Loucy (cell line): ENCODE data around the gene UNC5B.

Experiments
- H2AFZ ChIP-seq: fragments of 200-600 bp; sonication (generic); 2 replicates; pipeline ENCODE4 v1.6.0; 2016; ENCODE audit warnings: antibody characterized with exemption, mild to moderate bottlenecking, low read length, moderate library complexity
- H3F3A ChIP-seq: fragments of 200-600 bp; 2 replicates; pipeline ENCODE4 v1.6.0; 2016; ENCODE audit warnings: antibody characterized with exemption, low read depth, mild to moderate bottlenecking
- H3K27me3 ChIP-seq: fragments of 200-600 bp; sonication (generic); 2 replicates; pipeline ENCODE4 v1.6.1; 2014; ENCODE audit warnings: low read length, mild to moderate bottlenecking; ENCODE audit not compliant: insufficient read depth, poor library complexity, severe bottlenecking
- H3K36me3 ChIP-seq: fragments of 200-600 bp; sonication (generic); 2 replicates; pipeline ENCODE4 v1.6.1; 2016; ENCODE audit warnings: low read length; ENCODE audit not compliant: insufficient read depth
- H3K4me1 ChIP-seq: fragments of 200-600 bp; sonication (generic); 2 replicates; pipeline ENCODE4 v1.5.1; 2014; ENCODE audit warnings: low read length, mild to moderate bottlenecking; ENCODE audit not compliant: insufficient read depth, poor library complexity, severe bottlenecking
- H3K4me2 ChIP-seq: fragments of 200-600 bp; sonication (generic); 2 replicates; pipeline ENCODE4 v1.6.0; 2014; ENCODE audit warnings: antibody characterized with exemption, low read length, low read depth, mild to moderate bottlenecking; ENCODE audit not compliant: poor library complexity, severe bottlenecking
- H3K4me3 ChIP-seq: fragments of 200-600 bp; sonication (generic); 2 replicates; pipeline ENCODE4 v1.5.1; 2014; ENCODE audit warnings: low read length, mild to moderate bottlenecking, mixed read lengths; ENCODE audit not compliant: poor library complexity, severe bottlenecking
- H3K79me2 ChIP-seq: fragments of 200-600 bp; sonication (generic); 2 replicates; pipeline ENCODE4 v1.6.1; 2014; ENCODE audit warnings: low read length; ENCODE audit not compliant: insufficient read depth
- H3K9ac ChIP-seq: fragments of 200-600 bp; sonication (generic); 2 replicates; pipeline ENCODE4 v1.6.0; 2014; ENCODE audit warnings: mild to moderate bottlenecking, low read depth, low read length, moderate library complexity; ENCODE audit not compliant: poor library complexity, severe bottlenecking
- H3K9me2 ChIP-seq: fragments of 200-600 bp; sonication (generic); replicated peaks from 2 replicates; pipeline ENCODE4 v1.6.1; 2016; ENCODE audit warnings: low read depth, low read length, mixed read lengths
- H3K9me3 ChIP-seq: fragments of 200-600 bp; sonication (generic); 2 replicates; pipeline ENCODE4 v1.6.1; 2014; ENCODE audit warnings: mild to moderate bottlenecking, antibody characterized with exemption, low read length, low read depth; ENCODE audit not compliant: insufficient read depth
- H4K20me1 ChIP-seq: fragments of 200-600 bp; sonication (generic); 2 replicates; pipeline ENCODE4 v1.6.0; 2014; ENCODE audit warnings: antibody characterized with exemption, low read length, mild to moderate bottlenecking; ENCODE audit not compliant: insufficient read depth, poor library complexity, severe bottlenecking
- CTCF ChIP-seq: fragments of 200-600 bp; sonication (generic); conservative IDR thresholded peaks from 2 replicates; pipeline ENCODE4 v1.5.1; 2014; ENCODE audit warnings: mild to moderate bottlenecking, antibody characterized with exemption, low read length
- EZH2phosphoT487 ChIP-seq: fragments of 200-600 bp; IDR thresholded peaks from 2 replicates; pipeline ENCODE4 v1.6.1; 2018; ENCODE audit warnings: antibody characterized with exemption, mild to moderate bottlenecking, moderate library complexity, borderline replicate concordance

The UNC5B gene

GRCh38 chr10:71289421-71290130 is 77.2 kb downstream of the UNC5B start:
- no peak overlapping the region for H3K4me2 ChIP-seq
- H3K27me3 ChIP-seq, result no peaks in the 10 kb centered on the region
- H3K4me3 ChIP-seq, result no peak overlapping the region
- H3K9me3 ChIP-seq, result no peaks in the 10 kb centered on the region
- no peak overlapping the region for H3K9ac ChIP-seq
- TF ChIP-seq CTCF (no peak), EZH2phosphoT487 (no peak)
- no peaks in the 10 kb centered on the region for H4K20me1 ChIP-seq
- H3K79me2 ChIP-seq, result no peaks in the 10 kb centered on the region
- H2AFZ ChIP-seq, result peak overlapping the region; percentile 63; the same call in 1 of the 2 replicates
- H3K36me3 ChIP-seq, result no peaks in the 10 kb centered on the region
- no peaks in the 10 kb centered on the region for H3F3A ChIP-seq
- no peaks in the 10 kb centered on the region for H3K9me2 ChIP-seq
- peaks cover 3% of the 10 kb centered on the region for H3K4me1 ChIP-seq

GRCh38 chr10:71290331-71290730 is 78.0 kb downstream of the UNC5B start:
- no peaks in the 10 kb centered on the region for H4K20me1 ChIP-seq
- peaks cover 3% of the 10 kb centered on the region for H3K4me1 ChIP-seq
- no peak for TF ChIP-seq EZH2phosphoT487
- TF ChIP-seq CTCF, result no peak
- H3K9ac ChIP-seq, result no peak overlapping the region
- no peaks in the 10 kb centered on the region for H3K9me3 ChIP-seq
- H3K27me3 ChIP-seq, result no peaks in the 10 kb centered on the region
- no peaks in the 10 kb centered on the region for H3K9me2 ChIP-seq
- no peaks in the 10 kb centered on the region for H3K79me2 ChIP-seq
- no peak overlapping the region for H3K4me3 ChIP-seq
- H3F3A ChIP-seq, result no peaks in the 10 kb centered on the region
- no peaks in the 10 kb centered on the region for H3K36me3 ChIP-seq
- H2AFZ ChIP-seq, result peak overlapping the region; percentile 63
- H3K4me2 ChIP-seq, result no peak overlapping the region

- no peaks in the 10 kb centered on the region for H3K9me2 ChIP-seq
- no peak overlapping the region for H3K4me3 ChIP-seq
- no peaks in the 10 kb centered on the region for H3K9me3 ChIP-seq
- H3K36me3 ChIP-seq, result no peaks in the 10 kb centered on the region
- H3K4me1 ChIP-seq, result peaks cover 3% of the 10 kb centered on the region
- TF ChIP-seq EZH2phosphoT487 (no peak), CTCF (no peak)
- H4K20me1 ChIP-seq, result no peaks in the 10 kb centered on the region
- H3K4me2 ChIP-seq, result no peak overlapping the region
- no peak overlapping the region for H3K9ac ChIP-seq
- no peaks in the 10 kb centered on the region for H3K79me2 ChIP-seq
- H3F3A ChIP-seq, result no peaks in the 10 kb centered on the region
- H2AFZ ChIP-seq, result no peak overlapping the region
- H3K27me3 ChIP-seq, result no peaks in the 10 kb centered on the region
These were observed 78.6 kb downstream of the UNC5B start for GRCh38 chr10:71290806-71291527.
